Erythroblast (primary cell): Measurements from ENCODE around the gene ERBB4.

ENCODE experiments used
- GATA1 ChIP-seq: IDR thresholded peaks from 2 replicates; pipeline ENCODE4 v1.6.1; 2011; ENCODE audit warnings: low read depth, mild to moderate bottlenecking, control low read depth, low read length, moderate library complexity
- POLR2A ChIP-seq: IDR thresholded peaks from 2 replicates; pipeline ENCODE4 v1.6.1; 2011; ENCODE audit warnings: mild to moderate bottlenecking, low read length

- TF ChIP-seq POLR2A (no peak), GATA1 (no peak)
Measured at GRCh38 chr2:212028798-212029394, 509.7 kb downstream of the ERBB4 start.
